GM18520 (cell line): ENCODE results near the gene FNBP1.

Experiments
- ATAC-seq: cut with Tn5 transposase; IDR thresholded peaks from one replicate; pipeline ENCODE4 v1.9.1; 2021; ENCODE audit not compliant: unreplicated experiment

The FNBP1 gene

DNA sequence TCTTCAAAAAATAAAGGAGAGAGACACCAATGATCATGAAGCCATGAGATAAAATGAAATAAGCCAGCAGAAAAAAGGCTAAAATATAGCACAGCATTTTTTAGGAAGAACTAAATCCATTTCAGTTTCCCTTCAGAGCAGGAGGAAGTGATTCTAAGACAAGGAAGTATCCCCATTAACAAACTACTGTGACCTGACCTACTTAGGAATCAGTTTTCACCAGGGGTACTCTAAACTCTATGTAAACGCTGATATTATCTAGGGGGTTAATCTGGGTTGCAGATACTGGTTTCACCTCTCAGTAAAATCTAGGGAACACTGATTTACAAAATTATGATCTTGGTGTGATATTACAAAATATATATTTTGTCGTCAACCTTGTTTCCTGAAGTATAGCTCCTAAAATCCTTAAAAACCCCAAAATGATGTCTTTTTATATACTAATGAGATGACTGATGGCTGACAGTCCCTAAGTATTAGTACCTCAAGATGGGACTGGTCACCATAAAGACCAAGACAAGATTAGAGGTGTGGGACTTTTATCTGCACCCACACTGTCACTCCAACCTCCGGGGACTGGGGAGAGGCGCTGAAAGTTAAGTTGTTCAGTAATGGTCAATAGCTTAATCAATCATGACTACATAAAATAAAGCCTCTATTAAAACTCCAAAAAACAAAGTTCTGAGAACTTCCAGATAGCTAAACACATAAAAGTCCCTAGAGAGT lies 2.9 kb upstream of the FNBP1 start:
- no peak for ATAC-seq

GRCh38 chr9:130043654-130044623 lies 950 bp upstream of the FNBP1 start:
- ATAC-seq: no peak

DNA sequence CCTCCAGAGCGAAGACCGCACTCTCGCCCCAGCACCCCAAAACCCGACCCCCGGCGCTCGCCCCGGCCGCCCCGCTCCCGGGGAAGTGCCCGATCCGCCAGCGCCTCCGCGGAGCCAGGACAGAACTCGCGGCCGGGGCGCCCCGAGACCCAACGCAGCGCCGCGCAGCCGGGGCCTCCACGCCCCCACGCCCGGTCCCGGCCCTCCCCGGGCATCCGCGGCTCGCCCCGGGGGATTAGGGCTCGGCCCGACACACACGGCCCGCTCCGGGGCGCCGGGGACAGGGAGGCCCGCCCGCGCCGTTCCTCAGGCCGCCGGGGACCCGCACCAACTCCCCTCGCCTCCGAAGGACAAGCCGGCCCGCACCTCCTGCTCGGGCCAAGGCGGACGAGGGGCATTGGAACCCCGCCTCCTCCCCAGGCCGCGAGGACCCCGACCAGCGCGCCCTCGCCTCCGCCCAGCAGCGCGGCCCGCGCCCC lies 544 bp downstream of the FNBP1 start:
- no peak for ATAC-seq

GRCh38 chr9:130041648-130042405 lies 1.2 kb downstream of the FNBP1 start:
- no peak for ATAC-seq

DNA sequence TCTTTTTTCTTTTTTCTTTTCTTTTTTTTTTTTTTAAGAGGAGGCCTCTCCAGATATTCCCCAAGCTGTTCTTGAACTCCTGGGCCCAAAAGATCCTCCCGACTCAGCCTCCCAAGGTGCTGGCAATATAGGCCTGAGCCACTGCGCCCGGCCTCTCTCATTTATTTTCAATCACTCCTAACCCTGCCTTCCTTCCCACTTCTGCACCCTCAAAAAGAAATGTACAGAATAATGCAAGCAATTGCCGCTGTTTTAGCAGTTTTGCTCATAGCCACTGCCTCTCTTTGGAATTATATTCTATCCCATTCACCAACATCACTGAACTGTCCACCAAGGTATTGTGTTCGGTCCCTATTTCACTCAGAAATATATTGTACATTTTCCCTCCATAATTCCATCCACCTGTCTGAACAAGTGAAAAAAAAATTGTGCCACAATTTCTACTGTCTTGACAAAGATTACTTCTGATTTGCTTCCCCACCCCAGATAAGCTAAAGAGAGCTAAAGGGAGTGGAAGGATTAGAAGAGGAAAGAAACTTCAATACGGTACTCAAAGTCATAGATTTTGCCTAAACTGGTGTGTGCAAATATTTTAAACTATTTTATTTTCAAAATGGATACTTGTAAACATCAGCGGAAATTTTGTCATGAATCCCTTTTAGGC lies 1.9 kb downstream of the FNBP1 start:
- ATAC-seq: no peak

DNA sequence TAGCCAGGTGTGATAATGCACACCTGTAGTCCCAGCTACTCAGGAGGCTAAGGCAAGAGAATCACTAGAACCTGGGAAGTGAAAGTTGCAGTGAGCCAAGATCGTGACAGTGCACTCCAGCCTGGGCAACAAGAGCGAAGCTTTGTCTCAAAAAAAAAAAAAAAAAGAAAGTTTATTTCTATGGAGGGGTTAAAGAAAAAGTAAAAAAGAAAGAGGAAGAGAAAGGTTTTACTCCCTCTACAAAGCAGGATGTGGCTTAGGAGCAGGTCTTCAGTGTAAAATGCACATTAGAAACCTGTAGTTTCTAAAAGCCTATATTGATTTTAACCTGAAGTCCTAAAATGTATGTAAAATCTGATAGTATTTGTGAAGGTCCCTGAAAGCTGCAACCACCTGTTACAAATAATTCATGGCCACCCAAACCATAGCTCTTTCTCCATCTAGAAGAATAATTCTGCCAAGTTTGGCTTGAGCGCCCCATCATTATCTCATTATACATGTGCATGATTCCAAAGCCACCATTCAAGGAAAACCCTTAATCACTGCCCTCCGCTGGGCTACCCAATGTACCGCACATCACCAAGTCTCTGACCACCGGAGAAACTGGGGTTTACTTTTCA lies 3.4 kb downstream of the FNBP1 start:
- peak; percentile 18 for ATAC-seq

DNA sequence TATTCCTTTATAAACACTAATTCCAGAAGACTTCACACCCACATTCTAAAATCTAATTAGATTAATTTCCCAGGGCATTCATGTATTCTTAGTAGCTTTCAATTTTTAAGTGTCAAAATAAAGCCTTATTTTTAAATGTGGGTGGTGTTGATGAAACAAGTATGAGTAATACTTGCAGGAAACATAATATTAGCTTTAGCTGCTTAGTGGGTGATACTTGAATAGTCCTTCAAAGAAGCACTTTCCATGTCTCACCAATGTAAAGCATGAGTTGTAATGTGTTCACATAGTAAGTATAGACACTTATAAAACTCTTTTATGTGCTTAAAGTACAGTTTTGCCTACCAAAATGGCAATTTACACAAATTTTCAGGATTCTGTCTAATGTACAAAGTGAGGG lies 6.9 kb downstream of the FNBP1 start:
- ATAC-seq: no peak

DNA sequence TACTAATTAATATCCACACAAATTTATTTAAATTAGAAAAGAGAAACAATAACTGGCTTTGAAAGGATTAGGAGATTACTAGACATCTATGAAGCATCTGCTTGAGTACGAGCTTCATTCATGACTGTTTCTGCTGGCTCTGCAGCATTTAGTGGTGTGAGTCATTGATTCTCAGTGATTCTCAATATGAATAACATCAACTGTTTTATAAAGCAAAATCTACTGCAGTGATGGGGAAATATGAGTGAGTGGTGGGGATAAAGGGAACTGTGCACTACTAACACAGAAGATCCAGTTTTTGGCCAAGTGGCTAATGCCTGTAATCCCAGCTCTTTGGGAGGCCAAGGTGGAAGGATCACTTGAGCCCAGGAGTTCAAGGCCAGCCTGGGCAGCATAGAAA lies 8.4 kb downstream of the FNBP1 start:
- ATAC-seq: no peak

DNA sequence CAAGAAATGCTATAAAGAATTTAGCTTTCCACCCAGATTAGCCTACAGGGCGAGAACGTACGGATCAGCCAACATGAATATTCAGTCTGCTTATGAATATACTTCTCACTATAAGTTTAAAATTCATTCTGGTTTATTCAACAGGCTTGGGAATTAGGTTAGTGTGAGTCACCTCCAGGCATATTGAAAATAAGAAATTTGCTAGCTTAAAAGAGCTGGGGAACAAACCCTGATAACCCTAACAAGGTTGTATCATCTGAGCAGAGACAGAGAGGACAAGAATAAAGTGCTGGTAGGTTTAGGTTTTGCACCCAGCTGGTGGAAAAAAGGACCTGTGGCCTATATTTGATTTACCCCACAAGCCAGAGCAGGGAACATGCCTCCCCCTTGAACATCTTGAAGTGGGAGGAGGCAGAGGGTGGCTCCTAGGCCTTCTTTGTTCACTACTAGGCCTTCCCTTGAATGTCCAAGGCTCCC lies 12.3 kb downstream of the FNBP1 start:
- no peak for ATAC-seq

DNA sequence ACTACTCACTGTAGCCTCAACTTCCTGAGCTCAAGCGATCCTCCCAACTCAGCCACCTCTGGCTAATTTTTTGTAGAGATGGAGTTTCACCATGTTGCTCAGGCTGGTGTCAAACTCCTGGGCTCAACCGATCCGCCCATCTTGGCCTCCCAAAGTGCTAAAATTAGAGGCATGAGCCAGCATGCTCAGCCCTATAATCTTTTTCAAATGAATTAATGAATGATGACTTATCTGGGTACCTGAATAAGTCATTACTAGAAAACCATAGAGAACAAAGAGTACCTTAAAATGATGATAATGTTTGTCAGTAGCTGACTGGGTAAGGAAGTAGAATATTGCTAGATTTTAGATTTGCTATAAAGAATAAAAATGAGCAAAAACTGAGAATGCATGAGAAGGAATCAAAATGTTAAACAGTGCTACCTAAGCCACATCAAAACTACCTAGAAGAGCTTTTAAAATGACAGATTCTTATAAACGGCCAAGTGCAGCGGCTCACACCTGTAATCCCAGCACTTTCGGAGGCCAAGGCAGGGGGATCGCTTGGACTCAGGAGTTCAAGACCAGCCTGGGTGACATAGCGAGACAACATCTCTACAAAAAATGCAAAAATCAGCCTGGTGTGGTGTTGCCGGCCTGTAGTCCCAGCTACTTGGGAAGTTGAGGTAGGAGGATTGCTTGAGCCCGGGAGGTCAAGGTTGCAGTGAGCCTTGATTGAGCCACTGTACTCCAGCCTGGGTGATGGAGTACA lies 13.6 kb downstream of the FNBP1 start:
- ATAC-seq: peak; percentile 25

- ATAC-seq: no peak
Measured at GRCh38 chr9:130028493-130029222, 14.3 kb downstream of the FNBP1 start.

GRCh38 chr9:130027533-130028365 lies 15.2 kb downstream of the FNBP1 start:
- no peak for ATAC-seq

- ATAC-seq: no peak
Measured at GRCh38 chr9:130026583-130027340, 16.2 kb downstream of the FNBP1 start.

DNA sequence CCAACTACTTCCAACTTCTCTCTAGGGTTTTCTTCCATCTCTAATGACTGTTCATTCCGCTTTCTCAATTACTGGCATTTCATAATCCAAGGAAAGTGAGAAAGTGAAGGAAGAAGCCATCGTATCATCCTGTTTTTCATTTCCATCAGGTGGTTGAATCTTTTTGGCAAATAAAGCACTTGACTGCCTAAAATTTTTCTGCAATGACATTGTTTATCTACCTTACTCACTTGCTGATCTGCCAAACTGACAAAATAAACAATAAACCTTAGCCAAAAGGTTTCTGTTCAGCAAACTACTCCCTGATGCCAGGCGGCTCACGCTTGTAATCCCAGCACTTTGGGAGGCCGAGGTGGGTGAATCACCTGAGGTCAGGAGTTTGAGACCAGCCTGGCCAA lies 18.4 kb downstream of the FNBP1 start:
- ATAC-seq: no peak

DNA sequence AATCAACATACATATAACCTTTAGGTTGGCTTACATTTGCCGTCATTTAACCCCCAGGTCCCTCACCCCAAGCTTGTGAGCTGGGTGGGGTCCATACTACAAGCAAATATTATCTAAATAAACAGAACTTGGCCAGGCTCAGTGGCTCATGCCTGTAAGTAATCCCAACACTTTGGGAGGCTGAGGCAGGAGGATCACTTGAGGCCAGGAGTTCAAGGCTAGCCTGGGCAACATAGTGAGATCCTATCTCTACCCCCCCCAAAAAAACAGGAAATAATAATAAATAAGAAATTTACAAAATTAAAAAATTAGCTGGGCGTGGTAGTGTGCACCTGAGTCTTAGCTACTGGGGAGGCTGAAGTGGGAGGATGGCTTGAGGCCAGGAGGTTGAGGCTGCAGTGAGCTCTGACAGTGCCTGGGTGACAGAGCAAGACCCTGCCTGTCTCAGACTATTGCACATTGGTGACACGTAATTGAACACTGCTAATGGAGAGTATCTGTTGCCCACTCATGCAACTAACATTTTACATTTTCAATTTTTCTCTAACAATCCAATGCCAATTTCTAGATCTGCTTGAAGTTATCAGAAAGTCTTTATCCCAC lies 18.9 kb downstream of the FNBP1 start:
- ATAC-seq: no peak

GRCh38 chr9:130023144-130023787 lies 19.7 kb downstream of the FNBP1 start:
- peak; percentile 49 for ATAC-seq
